NCI-H1436 (cell line): ENCODE measurements around the gene GOLGA6B.
"Not testable (repeated sequence)": the region's sequence is repeated elsewhere in the genome, so short reads cannot be mapped to it uniquely, and the experiment has no call there.

ENCODE experiments used
- DNase-seq: peaks from one replicate; lab custom pipeline; 2025; lab: John Stamatoyannopoulos, UW

The GOLGA6B gene

GRCh38 chr15:72665706-72666105 lies 11.2 kb downstream of the GOLGA6B start:
- DNase-seq, result not testable (repeated sequence)

GRCh38 chr15:72669803-72670202 lies 15.3 kb downstream of the GOLGA6B start:
- DNase-seq, result not testable (repeated sequence)

GRCh38 chr15:72670656-72671352 lies 16.3 kb downstream of the GOLGA6B start:
- not testable (repeated sequence) for DNase-seq

GRCh38 chr15:72671525-72671924 lies 17.0 kb downstream of the GOLGA6B start:
- no peak for DNase-seq

GRCh38 chr15:72676838-72677237 lies 22.3 kb downstream of the GOLGA6B start:
- no peak for DNase-seq

GRCh38 chr15:72680931-72681330 lies 26.4 kb downstream of the GOLGA6B start:
- DNase-seq, result no peak

- DNase-seq, result no peak
Measured at GRCh38 chr15:72682772-72683171, 28.3 kb downstream of the GOLGA6B start.

GRCh38 chr15:72685301-72685924 lies 30.9 kb downstream of the GOLGA6B start:
- no peak for DNase-seq

GRCh38 chr15:72685925-72686794 lies 31.7 kb downstream of the GOLGA6B start, which contains the start of the genes BBS4 and HIGD2B:
TSS of gene BBS4 (plus strand) at chr15:72686207. CDS start at chr15:72686228, 21 bp downstream.
TSS of gene HIGD2B (minus strand) at chr15:72686182. CDS start at chr15:72676374, 9,808 bp downstream.
- DNase-seq, result no peak

GRCh38 chr15:72688697-72689096 lies 34.2 kb downstream of the GOLGA6B start:
- DNase-seq, result no peak

- DNase-seq, result no peak
Measured at GRCh38 chr15:72690938-72691337, 36.4 kb downstream of the GOLGA6B start.

- DNase-seq, result no peak
Measured at GRCh38 chr15:72698938-72699337, 44.4 kb downstream of the GOLGA6B start.

GRCh38 chr15:72700076-72700475 lies 45.6 kb downstream of the GOLGA6B start:
- DNase-seq, result no peak

- DNase-seq, result no peak
Measured at GRCh38 chr15:72706266-72706665, 51.8 kb downstream of the GOLGA6B start.

- DNase-seq, result not testable (repeated sequence)
Measured at GRCh38 chr15:72708551-72709303, 54.2 kb downstream of the GOLGA6B start.
